Measurements from ENCODE around the gene GALR3.

The GALR3 gene

DNA sequence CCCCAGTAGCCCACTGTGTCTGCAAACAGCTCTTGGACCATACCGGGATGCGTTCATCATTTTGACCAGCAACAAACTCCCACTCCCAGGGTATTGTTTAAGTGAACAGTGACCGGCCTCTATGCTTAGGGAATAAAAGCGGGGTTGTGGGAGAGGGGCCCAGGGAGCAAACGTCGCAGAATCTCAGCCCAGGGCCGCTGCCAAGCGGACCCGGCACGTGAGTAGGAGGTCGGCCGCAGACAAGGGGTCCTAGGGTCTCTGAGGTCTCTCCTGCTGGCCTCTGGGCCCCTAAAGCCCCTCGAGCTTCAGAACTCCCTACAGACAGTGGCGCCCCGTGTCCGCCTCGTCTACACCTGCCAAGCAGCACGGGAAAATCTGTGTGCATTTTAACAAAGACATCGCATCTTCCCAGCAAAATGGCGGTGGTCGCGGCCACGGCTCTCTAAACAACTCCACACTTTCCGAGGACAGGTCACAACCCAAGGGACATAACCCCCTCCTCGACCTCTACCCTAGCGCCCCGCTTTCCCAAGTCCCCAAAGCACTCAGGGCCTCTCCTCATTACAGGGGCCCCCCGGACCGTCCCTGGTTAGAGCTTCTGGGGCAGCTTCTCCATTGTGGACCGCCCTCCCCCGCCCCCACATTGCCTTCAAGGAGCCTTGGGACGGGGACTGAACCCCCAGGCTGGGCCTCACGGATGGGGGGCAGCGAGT, 19.4 kb upstream of the GALR3 start:
- no peak for DNase-seq

DNA sequence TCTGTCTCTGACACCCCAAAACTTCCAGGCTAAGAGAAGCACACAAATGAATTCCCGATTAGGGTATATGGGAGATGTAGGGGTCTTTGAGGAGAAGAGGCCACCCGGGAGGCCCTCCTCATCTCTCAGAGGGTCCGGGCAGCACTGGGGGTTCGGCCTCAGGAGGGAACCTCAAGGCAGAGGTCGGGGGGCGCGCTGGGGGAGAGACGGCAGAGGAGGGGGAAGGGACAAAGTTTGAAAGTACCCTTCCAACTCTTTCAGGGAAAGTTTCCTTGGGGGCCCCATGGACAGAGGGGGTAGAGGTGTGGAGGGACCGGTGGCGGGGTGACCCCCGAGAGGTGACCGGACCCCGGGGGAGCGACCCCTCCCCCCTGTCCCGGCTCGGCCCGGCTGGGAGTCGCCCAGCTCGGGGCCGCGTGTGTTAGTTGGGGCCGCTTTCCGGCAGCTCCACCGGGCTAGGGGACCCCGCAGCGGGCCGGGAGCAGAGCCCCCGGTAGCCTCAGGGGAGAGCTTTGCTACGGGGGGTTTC, 18.8 kb upstream of the GALR3 start:
- peak in 1 of 3 donors; percentile 12 for DNase-seq

DNA sequence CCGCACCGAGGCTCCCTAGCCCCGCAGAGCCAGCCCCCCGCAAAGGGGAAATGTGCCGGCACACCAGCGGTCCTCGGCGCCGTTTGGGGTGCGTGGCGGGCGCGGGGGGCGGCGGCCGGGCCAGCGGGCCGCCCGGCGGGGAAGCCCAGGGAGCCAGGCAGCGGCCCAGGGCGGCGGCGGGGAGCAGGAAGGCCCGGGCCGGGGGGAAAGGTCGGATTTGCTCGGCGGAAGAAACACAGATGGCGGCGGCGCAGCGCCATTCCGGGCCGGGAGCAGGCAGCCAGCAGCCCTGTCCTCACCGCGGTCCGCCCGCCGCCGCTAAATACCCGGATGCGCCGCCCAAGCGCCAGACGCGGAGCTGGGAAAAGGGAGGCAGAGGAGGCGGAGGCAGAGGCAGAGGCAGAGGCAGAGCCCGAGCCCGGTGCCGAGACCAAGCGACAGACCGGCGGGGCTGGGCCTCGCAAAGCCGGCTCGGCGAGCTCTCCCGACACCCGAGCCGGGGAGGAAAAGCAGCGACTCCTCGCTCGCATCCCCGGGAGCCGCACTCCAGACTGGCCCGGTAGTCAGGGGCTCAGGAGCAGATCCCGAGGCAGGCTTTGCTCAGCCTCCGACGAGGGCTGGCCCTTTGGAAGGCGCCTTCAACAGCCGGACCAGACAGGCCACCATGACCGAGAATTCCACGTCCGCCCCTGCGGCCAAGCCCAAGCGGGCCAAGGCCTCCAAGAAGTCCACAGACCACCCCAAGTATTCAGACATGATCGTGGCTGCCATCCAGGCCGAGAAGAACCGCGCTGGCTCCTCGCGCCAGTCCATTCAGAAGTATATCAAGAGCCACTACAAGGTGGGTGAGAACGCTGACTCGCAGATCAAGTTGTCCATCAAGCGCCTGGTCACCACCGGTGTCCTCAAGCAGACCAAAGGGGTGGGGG, 18.0 kb upstream of the GALR3 start:
- peak; percentile 81 to 92 (median 86) for DNase-seq

DNA sequence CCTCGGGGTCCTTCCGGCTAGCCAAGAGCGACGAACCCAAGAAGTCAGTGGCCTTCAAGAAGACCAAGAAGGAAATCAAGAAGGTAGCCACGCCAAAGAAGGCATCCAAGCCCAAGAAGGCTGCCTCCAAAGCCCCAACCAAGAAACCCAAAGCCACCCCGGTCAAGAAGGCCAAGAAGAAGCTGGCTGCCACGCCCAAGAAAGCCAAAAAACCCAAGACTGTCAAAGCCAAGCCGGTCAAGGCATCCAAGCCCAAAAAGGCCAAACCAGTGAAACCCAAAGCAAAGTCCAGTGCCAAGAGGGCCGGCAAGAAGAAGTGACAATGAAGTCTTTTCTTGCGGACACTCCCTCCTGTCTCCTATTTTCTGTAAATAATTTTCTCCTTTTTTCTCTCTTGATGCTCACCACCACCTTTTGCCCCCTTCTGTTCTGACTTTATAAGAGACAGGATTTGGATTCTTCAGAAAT, 17.3 kb upstream of the GALR3 start:
- no peak for DNase-seq

DNA sequence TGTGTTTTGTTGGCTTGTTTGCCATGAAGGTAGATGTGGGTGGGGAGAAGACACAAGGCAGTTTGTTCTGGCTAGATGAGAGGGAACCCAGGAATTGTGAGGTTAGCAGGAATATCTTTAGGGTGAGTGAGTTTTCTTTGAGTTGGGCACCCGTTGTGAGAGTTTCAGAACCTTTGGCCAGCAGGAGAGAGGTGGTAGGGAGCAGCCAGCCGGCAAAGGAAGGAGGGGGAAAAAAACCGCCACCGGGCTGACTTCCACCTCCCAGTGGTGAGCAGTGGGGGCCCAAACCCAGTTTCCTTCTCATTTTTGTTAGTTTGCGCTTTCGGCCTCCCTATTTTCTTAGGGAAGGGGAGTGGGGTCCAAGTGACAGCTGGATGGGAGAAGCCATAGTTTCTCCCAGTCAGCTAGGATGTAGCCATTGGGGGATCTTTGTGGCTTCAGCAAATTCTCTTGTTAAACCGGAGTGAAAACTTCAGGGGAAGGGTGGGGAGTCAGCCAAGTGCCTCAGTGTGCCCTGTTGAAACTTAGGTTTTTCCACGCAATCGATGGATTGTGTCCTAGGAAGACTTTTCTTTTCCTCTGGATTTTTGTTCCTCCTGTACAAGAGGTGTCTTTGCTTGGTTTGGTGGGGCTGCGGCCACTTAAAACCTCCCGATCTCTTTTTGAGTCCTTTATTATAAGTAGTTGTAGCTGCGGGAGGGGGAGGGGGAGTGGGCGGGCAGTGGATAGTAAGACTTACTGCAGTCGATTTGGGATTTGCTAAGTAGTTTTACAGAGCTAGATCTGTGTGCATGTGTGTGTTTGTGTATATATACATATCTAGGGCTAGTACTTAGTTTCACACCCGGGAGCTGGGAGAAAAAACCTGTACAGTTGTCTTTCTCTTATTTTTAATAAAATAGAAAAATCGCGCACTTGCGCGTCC, 16.5 kb upstream of the GALR3 start:
- DNase-seq: peak in 1 of 3 donors; percentile 35

DNA sequence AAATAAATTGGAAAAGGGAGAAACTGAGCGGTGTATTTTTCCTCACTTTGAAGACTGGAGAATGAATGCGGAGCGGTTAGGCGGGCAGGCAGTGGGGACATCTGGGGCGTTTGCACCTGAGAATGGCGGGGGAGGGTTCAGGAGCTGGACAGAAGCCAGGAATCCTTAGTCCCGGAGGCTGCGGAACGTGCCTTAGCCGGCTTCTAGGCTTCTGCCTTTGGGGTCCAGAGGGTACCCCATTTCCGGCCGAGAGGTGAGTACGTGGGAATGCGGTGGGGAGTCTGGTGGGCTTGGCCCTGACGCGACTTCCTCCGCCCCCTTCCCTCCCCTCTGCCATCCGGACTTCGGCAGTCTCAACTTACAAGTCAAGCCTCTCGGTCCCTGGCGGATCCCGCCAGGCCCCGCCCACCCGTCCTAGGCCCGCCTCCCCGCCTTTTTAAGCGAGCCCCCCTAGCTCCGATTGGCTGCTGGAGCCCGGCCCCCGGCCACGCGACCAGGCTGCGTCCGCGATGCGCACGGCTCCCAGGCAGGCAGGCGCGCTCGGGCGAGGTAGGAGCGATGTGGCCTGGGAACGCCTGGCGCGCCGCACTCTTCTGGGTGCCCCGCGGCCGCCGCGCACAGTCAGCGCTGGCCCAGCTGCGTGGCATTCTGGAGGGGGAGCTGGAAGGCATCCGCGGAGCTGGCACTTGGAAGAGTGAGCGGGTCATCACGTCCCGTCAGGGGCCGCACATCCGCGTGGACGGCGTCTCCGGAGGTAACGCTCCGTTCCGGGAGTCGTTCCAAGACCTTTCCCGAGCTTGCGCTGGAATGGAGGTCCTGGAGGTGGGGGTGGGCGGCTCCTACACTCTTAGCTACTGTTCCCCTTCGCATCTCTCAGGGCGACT, 15.5 kb upstream of the GALR3 start, which contains the start of gene GCAT:
Gene GCAT (plus strand): TSS at position 525 of the 884 bp plus-strand sequence. CDS start 34 bp downstream, at position 559.
- DNase-seq: peak; percentile 90 to 98 (median 96)

DNA sequence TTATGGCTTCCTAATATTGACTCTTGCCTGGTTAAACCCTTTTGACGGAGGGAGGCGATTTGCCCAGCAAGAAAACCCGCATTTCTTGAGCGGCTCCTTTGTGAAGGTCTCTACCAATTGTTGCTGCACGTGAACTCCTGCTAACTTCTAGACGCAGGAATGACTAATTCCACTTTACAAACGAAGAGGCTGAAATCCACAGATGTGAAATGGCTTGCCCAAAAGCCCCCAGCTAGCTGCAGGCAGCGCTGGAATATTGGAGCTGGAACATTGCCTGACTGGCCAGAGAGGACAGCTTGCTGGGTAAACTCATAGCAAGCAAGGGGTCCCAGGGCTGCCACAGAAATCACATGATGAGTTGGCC, 14.9 kb upstream of the GALR3 start:
- DNase-seq: peak in 1 of 3 donors; percentile 29

DNA sequence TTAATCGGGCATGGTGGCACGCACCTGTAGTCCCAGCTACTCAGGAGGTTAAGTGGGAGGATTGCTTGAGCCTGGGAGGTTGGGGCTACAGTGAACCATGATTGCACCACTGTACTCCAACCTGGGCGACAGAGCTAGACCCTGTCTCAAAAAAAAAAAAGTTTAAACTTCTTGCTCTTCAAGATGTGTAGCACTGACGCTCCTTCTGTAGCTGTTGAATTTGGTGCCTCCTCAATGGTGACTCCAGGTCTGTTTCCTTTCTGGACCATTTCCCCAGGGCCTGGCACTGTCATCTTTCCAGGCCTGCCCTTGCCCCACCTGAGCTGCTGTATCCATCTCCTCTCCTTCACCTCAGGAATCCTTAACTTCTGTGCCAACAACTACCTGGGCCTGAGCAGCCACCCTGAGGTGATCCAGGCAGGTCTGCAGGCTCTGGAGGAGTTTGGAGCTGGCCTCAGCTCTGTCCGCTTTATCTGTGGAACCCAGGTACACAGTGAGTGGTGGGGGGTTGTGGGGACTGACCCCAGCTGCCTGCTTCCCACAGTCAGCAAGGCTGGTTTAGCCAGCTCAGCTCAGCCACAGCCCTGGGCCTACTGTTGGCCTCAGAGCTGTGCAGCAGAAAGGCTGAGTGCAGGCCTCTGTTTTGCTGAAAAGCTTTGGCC, 13.4 kb upstream of the GALR3 start:
- no peak for DNase-seq

DNA sequence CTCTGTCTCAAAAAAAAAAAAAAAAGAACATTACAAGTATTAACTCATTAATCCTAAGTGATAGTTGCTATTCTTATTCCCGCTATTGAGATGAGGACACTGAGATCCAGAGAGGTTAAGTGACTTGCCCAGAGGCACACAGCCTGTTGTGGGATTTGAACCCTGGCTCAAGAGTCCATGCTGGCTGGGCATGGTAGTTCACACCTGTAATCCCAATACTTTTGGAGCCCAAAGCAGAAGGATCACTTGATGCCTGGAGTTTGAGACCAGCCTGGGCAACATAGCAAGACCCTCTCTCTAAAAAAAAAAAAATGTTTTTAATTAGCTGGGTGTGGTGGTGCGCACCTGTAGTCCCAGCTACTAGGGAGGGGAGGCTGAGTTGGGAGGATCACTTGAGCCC, 11.3 kb upstream of the GALR3 start:
- no peak for DNase-seq

DNA sequence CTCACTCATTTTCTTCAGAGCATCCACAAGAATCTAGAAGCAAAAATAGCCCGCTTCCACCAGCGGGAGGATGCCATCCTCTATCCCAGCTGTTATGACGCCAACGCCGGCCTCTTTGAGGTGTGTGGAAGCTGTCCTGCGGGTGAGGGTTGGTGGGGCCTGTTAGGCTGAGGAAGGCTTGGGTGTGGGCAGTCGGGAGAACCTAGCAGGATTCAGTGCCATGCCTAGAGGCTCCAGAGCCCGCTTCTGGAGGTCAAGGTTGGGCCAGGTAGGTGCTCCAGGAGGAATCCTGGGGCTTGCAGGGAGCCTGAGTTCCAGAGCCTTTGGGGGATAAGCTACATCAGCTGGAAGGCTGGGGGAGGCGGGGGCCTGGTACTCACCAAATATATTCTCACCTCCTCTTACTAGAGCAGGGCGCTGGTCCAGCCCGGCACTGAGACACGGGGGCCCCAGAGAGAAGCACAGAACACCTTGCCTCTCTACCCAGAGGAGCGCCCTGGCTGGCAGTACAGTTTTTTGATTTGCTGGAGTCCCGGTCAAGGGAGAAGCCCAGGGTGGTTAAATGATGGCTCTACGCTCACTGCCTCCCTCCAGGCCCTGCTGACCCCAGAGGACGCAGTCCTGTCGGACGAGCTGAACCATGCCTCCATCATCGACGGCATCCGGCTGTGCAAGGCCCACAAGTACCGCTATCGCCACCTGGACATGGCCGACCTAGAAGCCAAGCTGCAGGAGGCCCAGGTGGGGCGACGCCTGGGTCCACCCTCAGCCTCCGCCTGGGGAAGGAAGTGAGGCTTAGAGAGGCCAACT, 10.1 kb upstream of the GALR3 start:
- DNase-seq: no peak

DNA sequence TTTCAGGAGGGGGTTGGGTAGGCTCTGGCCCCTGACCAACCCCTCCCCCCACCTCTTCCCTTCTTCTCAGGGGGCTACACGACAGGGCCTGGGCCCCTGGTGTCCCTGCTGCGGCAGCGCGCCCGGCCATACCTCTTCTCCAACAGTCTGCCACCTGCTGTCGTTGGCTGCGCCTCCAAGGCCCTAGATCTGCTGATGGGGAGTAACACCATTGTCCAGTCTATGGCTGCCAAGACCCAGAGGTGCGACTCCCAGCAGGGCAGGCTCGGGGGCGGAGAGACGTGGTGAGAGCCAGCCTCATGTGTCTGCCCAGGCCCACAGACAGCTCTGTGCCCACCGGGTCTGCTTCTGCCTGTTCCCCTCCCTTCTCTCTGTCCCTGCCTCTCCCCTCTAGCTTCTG, 7.6 kb upstream of the GALR3 start:
- DNase-seq: no peak

DNA sequence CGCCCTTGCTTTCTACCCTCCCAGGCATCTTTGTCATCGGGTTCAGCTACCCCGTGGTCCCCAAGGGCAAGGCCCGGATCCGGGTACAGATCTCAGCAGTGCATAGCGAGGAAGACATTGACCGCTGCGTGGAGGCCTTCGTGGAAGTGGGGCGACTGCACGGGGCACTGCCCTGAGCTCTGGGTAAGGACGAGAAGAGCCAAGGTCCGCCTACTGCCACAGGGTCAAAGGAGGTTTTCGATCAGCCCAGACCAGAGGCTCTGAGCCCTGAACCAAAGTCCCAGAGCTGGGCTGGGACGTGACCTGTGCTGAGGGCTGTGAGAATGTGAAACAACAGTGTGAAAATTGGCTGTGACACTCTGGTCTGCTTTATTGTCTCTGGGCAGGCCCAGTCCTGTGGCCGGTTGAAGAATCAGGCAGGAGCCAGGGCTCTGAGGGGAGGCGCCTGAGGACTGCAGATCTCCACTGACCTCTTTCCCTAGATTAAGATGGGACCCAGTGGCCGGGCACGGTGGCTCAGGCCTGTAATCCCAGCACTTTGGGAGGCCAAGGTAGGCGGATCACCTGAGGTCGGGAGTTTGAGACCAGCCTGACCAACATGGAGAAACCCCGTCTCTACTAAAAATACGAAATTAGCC, 6.5 kb upstream of the GALR3 start:
- DNase-seq: no peak

DNA sequence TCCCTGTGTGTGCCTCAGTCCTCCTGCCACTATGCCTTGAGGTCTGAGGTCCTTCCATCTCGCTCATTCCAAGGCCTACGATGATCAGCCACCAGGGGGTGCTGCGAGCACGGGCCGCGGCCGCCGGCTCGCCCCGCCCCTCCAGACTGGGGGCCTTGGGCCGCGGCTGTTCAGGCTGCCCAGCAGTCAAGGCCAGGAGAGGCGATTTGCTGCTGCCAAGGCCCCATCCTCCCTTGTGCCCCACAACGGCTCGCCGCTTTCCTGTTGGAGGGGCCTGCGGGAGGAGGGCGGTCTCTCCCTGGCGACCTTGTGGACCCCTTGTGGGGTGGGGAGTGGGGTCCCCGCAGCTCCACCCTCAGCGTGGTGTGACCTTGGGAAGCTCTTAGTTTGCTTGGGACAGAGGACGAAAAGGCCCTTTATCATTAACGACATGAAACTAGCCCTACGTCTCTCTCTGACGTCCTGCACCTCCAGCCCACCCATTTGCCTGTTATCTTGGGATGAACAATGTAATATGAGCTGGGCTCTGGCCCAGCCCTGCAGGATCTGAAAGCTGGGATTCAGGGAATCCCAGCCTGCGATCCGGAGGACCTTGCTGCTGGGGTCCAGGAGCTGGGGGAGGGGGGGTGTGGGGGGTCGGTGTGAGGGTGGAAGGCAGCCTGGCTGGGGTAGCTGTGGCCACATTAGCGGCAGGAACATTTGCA, 5.3 kb upstream of the GALR3 start:
- peak; percentile 81 to 93 (median 90) for DNase-seq

DNA sequence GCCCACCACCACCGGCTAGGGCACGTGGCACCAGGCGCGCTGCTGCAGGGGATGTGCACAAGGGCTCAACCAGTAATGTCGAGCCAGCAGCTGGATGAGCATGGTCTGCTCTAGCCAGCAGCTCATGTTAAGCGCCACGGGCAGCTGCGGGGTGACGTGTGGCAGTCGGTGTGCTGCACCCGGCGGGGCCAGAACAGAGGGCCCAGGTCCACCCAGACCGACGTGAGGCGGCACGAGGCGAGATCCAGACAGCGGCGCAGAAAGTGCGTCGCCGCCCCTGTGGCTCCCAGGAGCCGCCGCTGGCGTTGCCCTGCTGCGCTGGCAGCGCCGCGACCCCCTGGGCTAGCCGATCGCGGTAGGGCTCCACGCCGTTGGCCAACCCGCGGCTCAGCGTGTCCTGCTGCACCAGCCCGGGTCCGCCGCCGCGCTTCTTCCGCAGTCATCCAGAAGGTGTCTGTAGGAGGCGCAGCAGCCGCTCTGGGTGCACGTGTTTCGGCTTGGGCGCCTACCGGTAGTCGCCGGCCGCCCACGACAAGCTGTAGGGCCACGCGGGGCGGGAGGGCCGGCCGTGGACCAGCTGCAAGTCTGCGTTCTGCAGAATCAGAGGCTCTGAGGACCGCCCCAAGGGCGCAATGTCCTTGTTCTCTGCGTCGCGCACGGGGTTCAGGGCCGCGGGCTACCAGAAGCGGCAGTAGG, 4.6 kb upstream of the GALR3 start:
- peak; percentile 74 to 89 (median 80) for DNase-seq

DNA sequence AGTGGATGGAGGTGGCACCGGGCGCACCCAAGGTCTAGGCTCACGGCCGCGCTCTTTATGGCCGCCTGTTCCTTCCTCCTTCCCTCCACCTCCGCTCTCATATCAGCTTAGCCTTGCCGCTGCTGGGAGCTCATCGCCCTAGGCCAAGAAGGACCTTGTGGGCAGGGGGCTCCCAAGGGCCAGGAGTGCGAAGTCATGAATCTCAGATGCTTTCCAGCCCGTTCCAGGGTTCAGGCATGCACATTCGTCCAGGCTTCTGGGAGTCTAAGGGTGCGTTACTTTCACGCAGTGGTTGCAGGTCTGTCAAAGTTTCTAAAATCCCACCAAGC, 4.1 kb upstream of the GALR3 start:
- no peak for DNase-seq

DNA sequence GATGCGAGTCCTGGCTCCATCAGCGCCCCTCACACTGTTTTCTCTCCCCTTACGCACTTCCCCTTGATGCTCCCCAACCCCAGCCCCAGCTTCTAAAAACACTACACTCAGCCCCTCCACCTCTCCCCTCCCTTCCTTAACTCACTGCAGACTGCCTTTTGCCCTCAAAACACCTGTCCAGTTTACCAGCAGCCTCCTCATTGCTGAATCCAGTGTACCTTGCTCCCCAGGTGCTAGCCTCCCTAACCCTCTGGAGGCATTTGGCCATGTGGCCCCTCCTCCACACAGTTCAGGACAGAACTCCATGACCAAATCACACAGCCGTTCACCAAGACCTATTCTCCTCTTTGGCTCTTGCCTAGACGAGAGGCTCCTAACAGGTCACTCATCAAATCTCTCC, 2.8 kb upstream of the GALR3 start:
- no peak for DNase-seq

DNA sequence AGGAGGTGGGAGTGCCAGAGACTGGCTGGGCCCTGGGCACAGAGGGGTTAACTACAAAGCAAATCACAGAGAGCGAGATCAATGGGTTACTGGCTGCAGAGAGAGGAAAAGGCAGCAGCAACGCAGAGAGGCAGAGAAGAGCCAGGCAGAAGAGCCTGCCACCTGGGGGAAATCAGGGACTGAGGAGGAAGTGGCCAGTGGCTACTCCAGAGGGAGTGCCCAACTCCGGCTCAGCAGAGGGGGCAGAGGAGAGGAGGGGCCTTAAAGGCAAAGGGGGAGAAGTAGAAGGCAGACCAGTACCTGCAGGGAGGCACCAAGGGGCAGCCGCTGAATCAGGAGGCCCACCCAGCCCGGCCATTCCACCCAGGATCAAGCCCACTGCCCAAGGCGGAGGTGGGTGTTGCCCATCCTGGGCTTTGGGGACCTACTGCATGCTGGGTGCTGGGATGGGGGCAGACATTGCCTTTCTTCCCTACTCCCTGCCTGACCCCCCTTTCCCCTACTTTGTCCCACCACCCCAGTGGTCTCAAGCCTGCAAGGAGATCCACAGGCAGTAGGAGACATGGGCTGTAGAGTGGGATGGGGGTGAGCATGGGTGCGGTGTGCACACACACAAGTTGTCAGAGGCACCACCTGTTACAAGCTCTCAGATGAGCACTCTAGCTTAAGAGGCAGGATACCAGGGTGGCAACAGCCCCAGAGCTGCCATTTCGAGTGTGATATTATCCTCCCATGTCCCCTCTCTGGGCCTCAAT, 926 bp upstream of the GALR3 start:
- DNase-seq: no peak
